ENCODE results near the gene COL5A1. TPM values are rescaled to one million over a fixed set of nuclear protein-coding genes. Genes with fewer than 3 reads are reported as not detected.

Gene COL5A1
- total RNA-seq, 4 donors from 2014 or later, result 4.8 to 16.5 (median 9.4) TPM

GRCh38 chr9:134720796-134721195, 79.2 kb downstream of the COL5A1 start:
- Histone ChIP-seq H3K27me3 (no peaks in the 10 kb centered on the region), H3K9me3 (no peaks in the 10 kb centered on the region), H3K36me3 (no peaks in the 10 kb centered on the region), H3K27ac (no peak overlapping the region), H3K4me1 (no peaks in the 10 kb centered on the region), H3K4me3 (replicated peaks in 1 of 3) (no peak overlapping the region)
- 96 to 98% methylated on average over 8 of the region's 9 CpGs for WGBS, 2 donors
- no peak for TF ChIP-seq POLR2A (IDR thresholded peaks at IDR 0.05)
- TF ChIP-seq CTCF (IDR thresholded peaks at IDR 0.05), result no peak
- DNase-seq, result no peak
- intact Hi-C loops (cut with DNase I), result no loop called here

DNA sequence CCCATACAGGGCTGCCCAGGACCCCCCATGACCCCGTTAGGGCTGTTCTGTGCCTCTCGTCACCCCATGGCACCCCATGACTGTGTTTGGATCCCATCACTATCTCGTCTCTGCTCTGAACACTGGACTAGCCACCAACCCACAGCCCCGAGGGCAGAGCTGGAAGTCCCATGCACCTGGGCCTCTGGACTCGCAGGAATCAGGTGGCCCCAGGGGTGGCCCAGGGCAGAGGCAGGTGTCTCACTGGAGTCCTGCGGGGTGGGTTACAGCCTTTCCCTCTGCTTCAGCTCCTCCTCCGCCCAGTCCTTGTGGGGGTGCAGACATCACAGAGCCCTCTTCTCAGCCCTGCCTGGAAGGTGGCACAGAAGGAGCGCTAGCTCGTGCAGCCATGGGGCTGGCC, 79.7 kb downstream of the COL5A1 start:
- Histone ChIP-seq H3K4me3 (replicated peaks in 1 of 3) (no peak overlapping the region), H3K27me3 (no peaks in the 10 kb centered on the region), H3K27ac (no peak overlapping the region), H3K9me3 (no peaks in the 10 kb centered on the region), H3K36me3 (no peaks in the 10 kb centered on the region), H3K4me1 (no peaks in the 10 kb centered on the region)
- TF ChIP-seq CTCF (IDR thresholded peaks at IDR 0.05) (no peak), POLR2A (IDR thresholded peaks at IDR 0.05) (no peak)
- no peak for DNase-seq
- intact Hi-C loops (cut with DNase I), result no loop called here
- WGBS, 2 donors, result 95 to 100% methylated on average over 4 of the region's 9 CpGs

DNA sequence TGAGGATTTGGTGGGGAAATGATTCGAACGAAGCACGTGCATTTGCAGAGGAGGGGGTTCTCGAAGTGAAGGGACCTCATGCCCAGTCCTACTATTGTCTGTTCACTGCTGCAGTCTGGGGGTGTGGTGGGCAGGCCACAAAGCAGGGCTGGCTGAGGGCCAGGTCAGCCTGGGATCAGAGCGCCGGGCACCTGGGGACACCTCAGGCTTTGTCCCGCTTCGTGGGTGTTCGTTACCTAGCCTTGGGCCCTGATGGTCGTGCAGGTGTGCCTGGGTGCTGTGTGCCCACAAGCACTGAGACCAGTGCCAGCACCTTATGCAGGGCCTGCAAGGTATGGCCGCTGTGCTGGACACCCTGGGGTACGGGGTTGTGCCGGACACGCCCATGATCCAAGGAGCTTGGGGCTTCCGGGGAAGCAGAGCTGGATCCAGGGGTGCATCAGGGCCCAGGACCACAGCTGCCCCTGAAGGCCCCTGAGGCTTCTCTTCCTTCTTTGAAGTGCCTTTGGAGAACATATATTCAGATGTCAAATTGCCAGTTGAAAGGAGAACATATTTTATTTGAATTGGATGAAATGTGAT, 80.6 kb downstream of the COL5A1 start:
- WGBS, 2 donors, result 91 to 92% methylated on average over 14 to 15 of the region's 15 CpGs
- no peak for DNase-seq
- TF ChIP-seq CTCF (IDR thresholded peaks at IDR 0.05) (no peak), POLR2A (IDR thresholded peaks at IDR 0.05) (no peak)
- Histone ChIP-seq H3K4me1 (no peaks in the 10 kb centered on the region), H3K9me3 (no peaks in the 10 kb centered on the region), H3K27ac (no peak overlapping the region), H3K4me3 (replicated peaks in 1 of 3) (no peak overlapping the region), H3K36me3 (no peaks in the 10 kb centered on the region), H3K27me3 (no peaks in the 10 kb centered on the region)
- intact Hi-C loops (cut with DNase I), result no loop called here

DNA sequence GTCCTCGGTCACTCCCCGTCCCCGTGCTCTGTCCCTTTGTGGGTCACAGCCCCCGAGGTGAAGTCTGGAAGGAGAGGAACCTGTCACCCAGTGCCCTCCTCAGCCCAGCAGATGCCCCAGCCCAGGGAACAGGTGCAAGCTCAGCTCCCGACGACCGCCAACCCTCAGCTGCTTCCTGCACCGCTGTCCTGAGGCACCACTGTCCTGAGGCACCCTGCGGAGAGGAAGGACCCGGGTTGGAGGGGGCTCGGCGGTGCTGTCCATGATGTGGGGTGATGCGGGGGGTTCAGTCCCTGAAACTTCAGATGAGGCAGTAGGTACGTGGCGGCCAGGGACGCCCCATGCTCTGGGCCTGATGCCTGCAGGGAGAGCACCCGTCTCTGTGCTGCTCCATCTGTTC, 81.4 kb downstream of the COL5A1 start:
- no peak for TF ChIP-seq CTCF (IDR thresholded peaks at IDR 0.05)
- TF ChIP-seq POLR2A (IDR thresholded peaks at IDR 0.05), result no peak

GRCh38 chr9:134723491-134724190, 82.0 kb downstream of the COL5A1 start:
- H3K4me1 ChIP-seq, result no peaks in the 10 kb centered on the region
- 80 to 87% methylated on average over 13 of the region's 13 CpGs for WGBS, 2 donors
- H3K4me3 ChIP-seq (replicated peaks in 1 of 3), result no peak overlapping the region
- H3K36me3 ChIP-seq, result no peaks in the 10 kb centered on the region
- intact Hi-C loops (cut with DNase I), result no loop called here
- H3K27ac ChIP-seq, result no peak overlapping the region
- H3K9me3 ChIP-seq, result no peaks in the 10 kb centered on the region
- H3K27me3 ChIP-seq, result no peaks in the 10 kb centered on the region
- DNase-seq, result no peak
- TF ChIP-seq POLR2A (IDR thresholded peaks at IDR 0.05) (no peak), CTCF (IDR thresholded peaks at IDR 0.05) (no peak)

More for the DNA sequence above, 81.4 kb downstream of the COL5A1 start:
- Histone ChIP-seq H3K4me3 (replicated peaks in 1 of 3) (no peak overlapping the region), H3K36me3 (no peaks in the 10 kb centered on the region), H3K9me3 (no peaks in the 10 kb centered on the region), H3K27me3 (no peaks in the 10 kb centered on the region), H3K27ac (no peak overlapping the region), H3K4me1 (no peaks in the 10 kb centered on the region)
- intact Hi-C loops (cut with DNase I), result no loop called here
- 75 to 91% methylated on average over 11 to 13 of the region's 17 CpGs for WGBS, 2 donors
- no peak for DNase-seq
